ENCODE measurements around the gene ROR2. TPM values are rescaled to one million over a fixed set of nuclear protein-coding genes. Genes with fewer than 3 reads are reported as not detected.

Gene ROR2
- total RNA-seq, 1 experiment from 2014 or later, result 5.9 TPM

GRCh38 chr9:91902475-91903125 lies 47.4 kb downstream of the ROR2 start:
- Histone ChIP-seq H3K9me3 (ENCODE audit: control insufficient read depth, insufficient read depth, low read depth, low read length) (no peaks in the 10 kb centered on the region), H3K4me1 (ENCODE audit: control insufficient read depth, insufficient read depth, low read length) (peaks cover 4% of the 10 kb centered on the region), H3K36me3 (ENCODE audit: control insufficient read depth, insufficient read depth, low read length) (no peaks in the 10 kb centered on the region), H3K27me3 (ENCODE audit: control insufficient read depth, insufficient read depth, low read length) (no peaks in the 10 kb centered on the region), H3K27ac (ENCODE audit: low read length) (no peak overlapping the region), H3K4me3 (ENCODE audit: low read depth in 2 of 2, low read length in 2 of 2) (no peak overlapping the region)
- DNase-seq (ENCODE audit: low read depth, low spot score) (no peak), ATAC-seq (no peak)
- intact Hi-C loops (cut with micrococcal nuclease; ENCODE audit: unreplicated experiment), result no loop called here
- ChIA-PET POLR2A (no interaction called here), CTCF (no interaction called here)
- in situ Hi-C loops (cut with HindIII; ENCODE audit: low pct_unique_long_range_greater_than_20kb, low sequenced_read_pairs), result no loop called here
- no TSS peak for BruUV-seq (replicated peaks)
- TF ChIP-seq SIN3A (IDR thresholded peaks at IDR 0.05; ENCODE audit: borderline replicate concordance, insufficient read depth, low read depth, low read length) (no peak), CTCF (IDR thresholded peaks at IDR 0.05) (no peak), TCF7L2 (IDR thresholded peaks at IDR 0.05; ENCODE audit: low read depth, low read length) (no peak), POLR2AphosphoS5 (IDR thresholded peaks at IDR 0.05; ENCODE audit: low read depth, low read length) (no peak), REST (IDR thresholded peaks at IDR 0.05; ENCODE audit: insufficient read depth in 1 of 2, low read depth in 2 of 2, low read length in 1 of 2) (no peak)

DNA sequence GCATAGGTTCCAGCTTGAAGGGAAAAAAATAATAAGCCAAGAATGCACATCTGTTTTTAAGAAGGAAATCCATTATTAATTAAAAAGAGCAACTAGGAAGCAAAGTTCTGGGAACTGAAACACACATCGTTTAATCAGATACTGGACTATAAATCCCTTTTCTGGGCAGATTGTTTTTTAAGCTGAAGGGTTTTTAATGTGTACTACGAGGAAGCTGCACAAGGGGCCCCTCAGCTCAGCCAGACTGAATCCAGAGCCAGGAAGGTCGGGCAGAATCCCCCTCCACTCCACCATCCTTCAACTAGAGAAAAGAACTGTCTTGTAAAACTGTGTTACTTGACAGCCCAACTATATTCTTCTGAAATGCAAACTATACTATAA lies 49.2 kb downstream of the ROR2 start:
- POLR2A ChIA-PET, result no interaction called here
- no peak overlapping the region for H3K4me3 ChIP-seq (ENCODE audit: low read depth in 2 of 2, low read length in 2 of 2)
- H3K9me3 ChIP-seq (ENCODE audit: control insufficient read depth, insufficient read depth, low read depth, low read length), result no peaks in the 10 kb centered on the region
- H3K4me1 ChIP-seq (ENCODE audit: control insufficient read depth, insufficient read depth, low read length), result peaks cover 4% of the 10 kb centered on the region; the same call in 1 of the 2 replicates
- TF ChIP-seq SIN3A (IDR thresholded peaks at IDR 0.05; ENCODE audit: borderline replicate concordance, insufficient read depth, low read depth, low read length) (no peak), REST (IDR thresholded peaks at IDR 0.05; ENCODE audit: insufficient read depth in 1 of 2, low read depth in 2 of 2, low read length in 1 of 2) (no peak), TCF7L2 (IDR thresholded peaks at IDR 0.05; ENCODE audit: low read depth, low read length) (no peak), CTCF (IDR thresholded peaks at IDR 0.05) (no peak), POLR2AphosphoS5 (IDR thresholded peaks at IDR 0.05; ENCODE audit: low read depth, low read length) (no peak)
- H3K27ac ChIP-seq (ENCODE audit: low read length), result no peak overlapping the region
- H3K36me3 ChIP-seq (ENCODE audit: control insufficient read depth, insufficient read depth, low read length), result no peaks in the 10 kb centered on the region
- CTCF ChIA-PET, result interaction anchor here (0.6 kb wide), 1 partner anchor 230 kb away, joined by 3 read pairs; no protein-coding TSS in a partner anchor
- ATAC-seq (no peak), DNase-seq (ENCODE audit: low read depth, low spot score) (no peak)
- H3K27me3 ChIP-seq (ENCODE audit: control insufficient read depth, insufficient read depth, low read length), result no peaks in the 10 kb centered on the region
- intact Hi-C loops (cut with micrococcal nuclease; ENCODE audit: unreplicated experiment) (no loop called here), in situ Hi-C loops (cut with HindIII; ENCODE audit: low pct_unique_long_range_greater_than_20kb, low sequenced_read_pairs) (no loop called here)
- no TSS peak for BruUV-seq (replicated peaks)

Measured in Panc1 (cell line).